Testis (tissue), 3 donors: ENCODE results near the gene PIGX. TPM values are rescaled to one million over a fixed set of nuclear protein-coding genes. Genes with fewer than 3 reads are reported as not detected.

Experiments
- DNase-seq: peaks from one replicate; pipeline ENCODE4 v3.0.0-alpha.2; 2019
- H3K27ac ChIP-seq, 2 donors: fragments of 200-600 bp; sonication (generic); one replicate each; pipeline ENCODE4 v1.5.1; 2019
- H3K27me3 ChIP-seq: fragments of 200-600 bp; sonication (generic); one replicate; pipeline ENCODE4 v1.5.1; 2019
- H3K36me3 ChIP-seq: fragments of 200-600 bp; sonication (generic); one replicate; pipeline ENCODE4 v1.5.1; 2017; ENCODE audit warnings: low read depth; ENCODE audit errors: missing control alignments
- H3K4me1 ChIP-seq: fragments of 200-600 bp; sonication (generic); one replicate; pipeline ENCODE4 v1.5.1; 2019
- H3K4me3 ChIP-seq, 2 donors: fragments of 200-600 bp; sonication (generic); one replicate each; pipeline ENCODE4 v1.5.1; 2017 to 2019
- H3K9me3 ChIP-seq: fragments of 200-600 bp; sonication (generic); one replicate; pipeline ENCODE4 v1.5.1; 2017
- POLR2A ChIP-seq: fragments of 450-650 bp; IDR thresholded peaks from one replicate; pipeline ENCODE4 v1.6.1; 2017; ENCODE audit warnings: antibody characterized with exemption, mild to moderate bottlenecking, moderate library complexity
- WGBS, 2 donors: methylation state at CpG; one replicate each; pipeline ENCODE4 v1.1.5; 2018; 5-methylcytosine and 5-hydroxymethylcytosine counted together
- intact Hi-C: fragments of 100-400 bp; cut with DNase I; formaldehyde crosslinking; loops from one replicate; pipeline ENCODE4 v1.15.1; 2023; ENCODE audit warnings: low total_unique reads
- polyA plus RNA-seq: library from polyadenylated mRNA; stranded (reverse); fragments of 350-450 nt; fragmentation: Illumina TruSeq; extraction: RNeasy Lipid Tissue Mini Kit (QIAGEN cat#74804); gene quantifications from one replicate; pipeline ENCODE4 v1.2.3, GENCODE V29; 2014; ENCODE audit warnings: low read depth, low replicate concordance; ENCODE audit not compliant: insufficient read depth
- total RNA-seq, 2 donors: library from RNA; depleted of rRNA; stranded (reverse); fragments of >200 nt; gene quantifications; one replicate each; pipeline ENCODE4 v1.2.3, GENCODE V29; 2016
- TF ChIP-seq, protein P1 (sequence below), 3 experiments: fragments of 450-650 bp in 2 of 3; fragments of 200-600 bp in 1 of 3; sonication (generic) in 1 of 3; IDR thresholded peaks; one replicate each; pipeline ENCODE4 v1.5.1; 2016 to 2019; ENCODE audit warnings: antibody characterized with exemption in 3 of 3, mild to moderate bottlenecking in 2 of 3, moderate library complexity in 1 of 3

Gene PIGX
- total and polyA plus RNA-seq, 3 donors from 2014 or later, result 21.6 to 37.5 (median 23.8) TPM

DNA sequence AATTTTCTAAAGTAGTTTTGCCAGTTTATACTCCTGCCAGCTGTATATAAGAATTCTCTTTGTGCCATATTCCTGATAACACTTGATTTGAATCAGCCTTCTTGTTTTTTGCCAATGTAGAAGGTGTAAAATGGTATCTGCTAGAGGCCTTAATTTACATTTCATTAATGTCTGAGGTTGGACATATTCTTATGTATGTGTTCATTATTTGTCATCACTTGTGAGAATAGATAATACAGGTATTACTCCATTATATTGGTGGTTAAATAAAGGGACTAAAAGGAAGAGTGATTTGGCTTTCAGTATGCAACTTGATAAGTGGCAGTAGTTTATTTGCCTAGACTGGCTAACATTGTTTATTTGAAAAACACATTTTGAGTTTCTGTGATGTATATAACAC is 53.3 kb downstream of the PIGX start:
- Histone ChIP-seq H3K27ac (no peak overlapping the region), H3K36me3 (no peaks in the 10 kb centered on the region), H3K9me3 (no peaks in the 10 kb centered on the region), H3K4me3 (no peak overlapping the region), H3K4me1 (no peaks in the 10 kb centered on the region), H3K27me3 (no peaks in the 10 kb centered on the region)
- intact Hi-C loops, result no loop called here
- DNase-seq, result no peak
- TF ChIP-seq, protein P1, sequence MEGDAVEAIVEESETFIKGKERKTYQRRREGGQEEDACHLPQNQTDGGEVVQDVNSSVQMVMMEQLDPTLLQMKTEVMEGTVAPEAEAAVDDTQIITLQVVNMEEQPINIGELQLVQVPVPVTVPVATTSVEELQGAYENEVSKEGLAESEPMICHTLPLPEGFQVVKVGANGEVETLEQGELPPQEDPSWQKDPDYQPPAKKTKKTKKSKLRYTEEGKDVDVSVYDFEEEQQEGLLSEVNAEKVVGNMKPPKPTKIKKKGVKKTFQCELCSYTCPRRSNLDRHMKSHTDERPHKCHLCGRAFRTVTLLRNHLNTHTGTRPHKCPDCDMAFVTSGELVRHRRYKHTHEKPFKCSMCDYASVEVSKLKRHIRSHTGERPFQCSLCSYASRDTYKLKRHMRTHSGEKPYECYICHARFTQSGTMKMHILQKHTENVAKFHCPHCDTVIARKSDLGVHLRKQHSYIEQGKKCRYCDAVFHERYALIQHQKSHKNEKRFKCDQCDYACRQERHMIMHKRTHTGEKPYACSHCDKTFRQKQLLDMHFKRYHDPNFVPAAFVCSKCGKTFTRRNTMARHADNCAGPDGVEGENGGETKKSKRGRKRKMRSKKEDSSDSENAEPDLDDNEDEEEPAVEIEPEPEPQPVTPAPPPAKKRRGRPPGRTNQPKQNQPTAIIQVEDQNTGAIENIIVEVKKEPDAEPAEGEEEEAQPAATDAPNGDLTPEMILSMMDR (IDR thresholded peaks at IDR 0.05), result no peak
- TF ChIP-seq POLR2A, result no peak

- TF ChIP-seq POLR2A, result no peak
- TF ChIP-seq, protein P1 (IDR thresholded peaks at IDR 0.05), result no peak
- DNase-seq, result no peak
- Histone ChIP-seq H3K4me1 (peaks cover 5% of the 10 kb centered on the region), H3K4me3 (no peak overlapping the region), H3K27me3 (no peaks in the 10 kb centered on the region), H3K9me3 (no peaks in the 10 kb centered on the region), H3K27ac (no peak overlapping the region), H3K36me3 (no peaks in the 10 kb centered on the region)
- intact Hi-C loops, result no loop called here
- 76 to 81% methylated on average over 1 of the region's 1 CpG for WGBS, 2 donors
Measured at GRCh38 chr3:196771067-196771466, 58.9 kb downstream of the PIGX start.

GRCh38 chr3:196772102-196772501 is 59.9 kb downstream of the PIGX start:
- Histone ChIP-seq H3K4me1 (peaks cover 5% of the 10 kb centered on the region), H3K9me3 (no peaks in the 10 kb centered on the region), H3K4me3 (no peak overlapping the region), H3K36me3 (no peaks in the 10 kb centered on the region), H3K27me3 (no peaks in the 10 kb centered on the region), H3K27ac (no peak overlapping the region)
- intact Hi-C loops, result no loop called here
- no peak for DNase-seq
- TF ChIP-seq, protein P1 (IDR thresholded peaks at IDR 0.05), result no peak
- no peak for TF ChIP-seq POLR2A
- WGBS, 2 donors, result 80 to 89% methylated on average over 4 of the region's 4 CpGs

- no peak for DNase-seq
- intact Hi-C loops, result no loop called here
- no peaks in the 10 kb centered on the region for H3K27me3 ChIP-seq
- WGBS, 2 donors, result 68 to 78% methylated on average over 6 of the region's 6 CpGs
- H3K27ac ChIP-seq, result peak overlapping the region; percentile 29 to 49
- no peak overlapping the region for H3K4me3 ChIP-seq
- peaks cover 5% of the 10 kb centered on the region for H3K4me1 ChIP-seq
- no peaks in the 10 kb centered on the region for H3K9me3 ChIP-seq
- no peaks in the 10 kb centered on the region for H3K36me3 ChIP-seq
- TF ChIP-seq, protein P1 (IDR thresholded peaks at IDR 0.05), result no peak
- no peak for TF ChIP-seq POLR2A
Measured at GRCh38 chr3:196772897-196773296, 60.7 kb downstream of the PIGX start.

GRCh38 chr3:196774191-196774820 is 62.1 kb downstream of the PIGX start:
- H3K27me3 ChIP-seq, result no peaks in the 10 kb centered on the region
- H3K36me3 ChIP-seq, result no peaks in the 10 kb centered on the region
- peak overlapping the region in 1 of 2 donors; percentile 1 for H3K27ac ChIP-seq
- WGBS, 2 donors, result 61 to 62% methylated on average over 5 of the region's 5 CpGs
- TF ChIP-seq POLR2A, result no peak
- TF ChIP-seq, protein P1 (IDR thresholded peaks at IDR 0.05), result no peak
- no peaks in the 10 kb centered on the region for H3K9me3 ChIP-seq
- intact Hi-C loops, result no loop called here
- DNase-seq, result no peak
- H3K4me1 ChIP-seq, result peaks cover 5% of the 10 kb centered on the region
- no peak overlapping the region for H3K4me3 ChIP-seq
